ENCODE data around the gene TNFRSF17.

The TNFRSF17 gene

DNA sequence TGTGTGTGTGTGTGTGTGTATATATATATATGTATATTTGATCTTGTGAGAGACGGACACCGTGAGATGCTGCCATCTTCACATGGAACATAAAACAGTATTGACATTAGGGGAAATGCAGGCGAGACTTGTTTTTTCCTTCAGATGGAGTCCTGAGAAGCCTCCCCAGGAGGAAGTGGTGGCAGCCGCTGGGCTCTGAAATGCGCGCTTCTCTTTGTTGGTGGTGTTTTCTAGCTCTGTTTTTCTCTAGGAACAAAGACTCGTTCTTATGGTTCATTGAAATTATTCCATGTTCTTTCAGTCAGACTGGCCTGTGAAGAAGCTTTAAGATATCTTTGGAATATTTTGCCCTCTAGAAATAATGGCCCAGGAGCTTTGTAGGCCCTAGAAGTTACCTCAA lies 44.5 kb downstream of the TNFRSF17 start:
- DNase-seq, result no peak

DNA sequence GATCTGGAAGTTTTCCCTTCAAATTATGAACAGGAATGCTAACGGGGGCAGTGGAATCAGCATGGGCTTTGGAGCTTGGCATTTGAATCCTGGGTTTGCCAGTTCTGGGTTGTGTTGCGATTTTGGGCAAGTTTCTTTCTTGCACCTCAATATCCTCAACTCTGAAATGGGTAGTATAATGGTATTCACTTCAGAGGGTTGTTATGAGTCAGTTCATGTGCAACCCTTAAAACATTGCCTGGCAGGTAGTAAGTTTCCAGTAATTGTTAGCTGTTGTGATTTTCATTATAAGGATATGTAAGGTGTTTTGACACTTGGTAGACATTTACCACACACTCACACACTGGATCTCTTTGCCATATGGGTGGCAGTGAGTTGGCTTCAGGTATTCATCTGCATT lies 44.9 kb downstream of the TNFRSF17 start:
- DNase-seq, result no peak

DNA sequence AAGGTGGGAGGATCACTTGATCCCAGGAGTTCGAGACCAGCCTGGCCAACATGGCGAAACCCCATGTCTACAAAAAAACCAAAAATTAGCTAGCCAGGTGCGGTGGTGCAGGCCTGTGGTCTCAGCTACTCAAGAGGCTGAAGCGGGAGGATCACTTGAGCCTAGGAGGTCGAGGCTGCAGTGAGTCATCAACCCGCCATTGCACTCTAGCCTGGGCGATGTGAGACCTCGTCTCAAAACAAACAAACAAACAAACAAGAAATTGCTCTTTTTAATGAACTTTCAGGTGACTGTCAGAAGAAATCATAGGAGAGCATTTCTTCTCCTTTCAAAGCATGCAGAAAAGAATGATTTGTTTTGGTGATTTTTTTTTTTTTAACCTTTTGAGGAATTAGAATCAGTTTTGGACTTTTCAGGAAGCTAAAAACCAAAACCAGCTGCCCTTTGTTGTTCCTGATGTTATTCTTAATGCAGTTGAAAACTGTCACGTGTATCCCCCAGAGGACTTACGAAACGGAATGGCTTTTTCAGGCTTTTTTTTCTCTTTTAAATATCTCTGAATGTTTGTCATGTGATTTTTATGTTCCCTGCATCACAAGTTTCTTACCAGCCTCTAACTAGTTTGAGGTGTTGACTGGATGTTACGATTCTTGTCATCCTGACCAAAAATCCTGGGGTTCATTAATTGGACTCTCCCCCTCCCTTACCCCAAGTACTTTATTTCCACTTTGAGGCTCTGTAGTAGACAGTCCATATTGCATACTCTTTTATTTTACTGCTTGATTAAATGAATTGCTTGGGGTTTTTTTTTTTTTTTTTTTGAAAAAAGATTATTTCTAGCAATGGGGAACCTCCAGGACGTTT lies 45.6 kb downstream of the TNFRSF17 start:
- DNase-seq, result no peak

DNA sequence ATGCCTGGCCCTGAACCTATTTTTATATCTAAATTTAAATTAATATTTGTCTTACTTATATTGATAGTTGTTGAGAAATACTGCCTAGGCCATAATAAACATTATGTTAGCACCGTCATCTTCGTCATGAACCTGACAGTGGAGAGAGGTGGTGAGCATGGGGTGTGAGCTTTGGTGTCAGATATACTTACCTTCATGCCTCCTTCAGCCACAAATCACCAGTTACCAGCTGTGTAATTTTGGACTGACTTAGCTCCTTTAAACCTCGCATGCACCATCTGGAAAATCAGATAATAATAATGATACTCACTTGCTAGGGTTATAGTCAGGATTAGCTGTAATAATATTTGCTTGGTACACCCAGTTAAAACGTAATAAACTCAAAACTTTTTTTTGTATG lies 46.6 kb downstream of the TNFRSF17 start:
- DNase-seq, result no peak

DNA sequence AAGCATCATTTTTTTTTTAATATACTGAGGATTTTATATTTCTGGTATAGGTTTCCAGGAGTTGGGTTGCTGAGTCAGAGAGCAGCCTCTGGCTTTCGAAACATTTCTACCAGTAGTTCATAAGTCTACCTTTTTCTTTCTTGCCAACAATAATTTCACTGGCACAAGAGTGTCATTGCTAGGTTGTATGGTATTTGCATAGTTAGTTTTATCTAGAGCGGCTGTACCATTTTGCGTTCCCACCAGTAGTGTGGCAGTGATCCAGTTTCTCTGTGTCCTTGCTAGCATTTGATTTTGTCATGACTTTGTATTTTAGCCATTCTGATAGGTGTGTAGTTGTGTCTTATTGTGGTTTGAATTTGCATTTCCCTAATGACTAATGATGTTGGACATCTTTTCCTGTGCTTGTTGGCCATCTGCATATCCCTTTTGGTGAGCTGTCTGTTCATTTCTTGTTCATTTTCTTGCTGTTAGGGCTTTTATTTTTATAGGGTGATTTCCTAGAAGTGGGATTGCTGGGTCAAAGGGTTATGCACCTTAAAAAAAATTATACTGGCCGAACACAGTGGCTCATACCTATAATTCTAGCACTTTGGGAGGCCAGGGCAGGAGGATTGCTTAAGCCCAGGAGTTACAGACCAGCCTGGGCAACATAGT lies 51.4 kb downstream of the TNFRSF17 start:
- no peak for DNase-seq

DNA sequence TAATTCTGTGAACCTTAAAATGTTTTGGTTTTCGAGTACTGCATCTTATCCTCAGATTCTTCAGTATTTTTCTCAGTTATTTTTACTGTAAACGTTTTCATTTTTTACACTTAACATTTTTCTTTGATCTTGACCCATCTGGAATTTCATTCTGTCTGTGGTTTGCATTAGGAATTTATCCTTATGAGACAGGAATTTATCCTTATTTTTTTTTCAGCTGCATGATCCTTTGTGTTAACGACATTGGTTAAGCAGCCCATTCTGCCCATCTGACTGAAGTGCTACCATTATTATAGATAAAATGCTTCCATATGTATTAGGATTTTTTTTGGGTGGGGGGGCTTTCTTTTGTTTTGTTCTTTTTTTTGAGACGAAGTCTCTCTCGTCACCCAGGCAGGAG lies 52.5 kb downstream of the TNFRSF17 start:
- no peak for DNase-seq

Data from DMS79 treated with DMSO at 0.1 percent for 48 hours (cell line).